T-helper 2 cell treated with Interferon-gamma antibody and Interleukin-4, amounts not matched to agents 5 μg/mL and 100 μg/mL, for 36 hours (primary cell): ENCODE results near the gene ROR2.

Experiments used
- DNase-seq: peaks from one replicate; pipeline ENCODE4 v3.0.0; 2021; ENCODE audit warnings: low spot score
- H3K27ac Mint-ChIP-seq: one replicate; pipeline ENCODE4 v1.8.0; 2021; ENCODE audit warnings: mild to moderate bottlenecking, mixed read lengths
- H3K27me3 Mint-ChIP-seq: one replicate; pipeline ENCODE4 v1.8.0; 2021; ENCODE audit warnings: low read depth, mixed read lengths
- H3K36me3 Mint-ChIP-seq: one replicate; pipeline ENCODE4 v1.8.0; 2021; ENCODE audit warnings: low read depth, mixed read lengths
- H3K4me1 Mint-ChIP-seq: one replicate; pipeline ENCODE4 v1.8.0; 2021; ENCODE audit warnings: low read depth, mixed read lengths
- H3K4me3 Mint-ChIP-seq: one replicate; pipeline ENCODE4 v1.8.0; 2022; ENCODE audit warnings: mild to moderate bottlenecking, moderate library complexity, mixed read lengths
- H3K9me3 Mint-ChIP-seq: one replicate; pipeline ENCODE4 v1.8.0; 2021; ENCODE audit warnings: mixed read lengths

Gene ROR2

GRCh38 chr9:91907484-91908292, 42.3 kb downstream of the ROR2 start:
- H3K9me3 Mint-ChIP-seq: no peaks in the 10 kb centered on the region
- peaks cover 20% of the 10 kb centered on the region for H3K4me1 Mint-ChIP-seq
- H3K36me3 Mint-ChIP-seq: no peaks in the 10 kb centered on the region
- DNase-seq: no peak
- H3K4me3 Mint-ChIP-seq: no peak overlapping the region
- peaks cover 19% of the 10 kb centered on the region for H3K27me3 Mint-ChIP-seq
- no peak overlapping the region for H3K27ac Mint-ChIP-seq

- no peaks in the 10 kb centered on the region for H3K9me3 Mint-ChIP-seq
- H3K36me3 Mint-ChIP-seq: no peaks in the 10 kb centered on the region
- H3K4me3 Mint-ChIP-seq: no peak overlapping the region
- H3K4me1 Mint-ChIP-seq: peaks cover 20% of the 10 kb centered on the region
- peak overlapping the region; percentile 64 for H3K27ac Mint-ChIP-seq
- H3K27me3 Mint-ChIP-seq: peaks cover 13% of the 10 kb centered on the region
- peak; percentile 54 for DNase-seq
Observed at GRCh38 chr9:91905991-91906469, 44.0 kb downstream of the ROR2 start.

GRCh38 chr9:91905237-91905650, 44.8 kb downstream of the ROR2 start:
- Mint-ChIP-seq H3K4me3 (no peak overlapping the region), H3K9me3 (no peaks in the 10 kb centered on the region), H3K4me1 (peaks cover 20% of the 10 kb centered on the region), H3K36me3 (no peaks in the 10 kb centered on the region), H3K27ac (no peak overlapping the region), H3K27me3 (peaks cover 10% of the 10 kb centered on the region)
- DNase-seq: no peak

GRCh38 chr9:91904588-91905236, 45.3 kb downstream of the ROR2 start:
- Mint-ChIP-seq H3K36me3 (no peaks in the 10 kb centered on the region), H3K4me1 (peaks cover 20% of the 10 kb centered on the region), H3K27me3 (peaks cover 8% of the 10 kb centered on the region), H3K9me3 (no peaks in the 10 kb centered on the region), H3K4me3 (no peak overlapping the region), H3K27ac (no peak overlapping the region)
- DNase-seq: no peak

- Mint-ChIP-seq H3K9me3 (no peaks in the 10 kb centered on the region), H3K27ac (no peak overlapping the region), H3K36me3 (no peaks in the 10 kb centered on the region), H3K27me3 (peaks cover 8% of the 10 kb centered on the region), H3K4me1 (peaks cover 18% of the 10 kb centered on the region), H3K4me3 (no peak overlapping the region)
- DNase-seq: no peak
Observed at GRCh38 chr9:91903126-91903911, 46.7 kb downstream of the ROR2 start.

GRCh38 chr9:91902475-91903125, 47.4 kb downstream of the ROR2 start:
- Mint-ChIP-seq H3K36me3 (no peaks in the 10 kb centered on the region), H3K9me3 (no peaks in the 10 kb centered on the region), H3K4me1 (peaks cover 13% of the 10 kb centered on the region), H3K27ac (no peak overlapping the region), H3K27me3 (peaks cover 8% of the 10 kb centered on the region), H3K4me3 (no peak overlapping the region)
- no peak for DNase-seq

- no peak for DNase-seq
- no peaks in the 10 kb centered on the region for H3K9me3 Mint-ChIP-seq
- no peaks in the 10 kb centered on the region for H3K36me3 Mint-ChIP-seq
- H3K27me3 Mint-ChIP-seq: peaks cover 22% of the 10 kb centered on the region
- H3K4me3 Mint-ChIP-seq: no peak overlapping the region
- H3K4me1 Mint-ChIP-seq: no peaks in the 10 kb centered on the region
- H3K27ac Mint-ChIP-seq: no peak overlapping the region
Observed at GRCh38 chr9:91900797-91901177, 49.2 kb downstream of the ROR2 start.

GRCh38 chr9:91900055-91900796, 49.8 kb downstream of the ROR2 start:
- no peak overlapping the region for H3K4me3 Mint-ChIP-seq
- H3K9me3 Mint-ChIP-seq: no peaks in the 10 kb centered on the region

GRCh38 chr9:91899594-91899993, 50.4 kb downstream of the ROR2 start:
- no peaks in the 10 kb centered on the region for H3K4me1 Mint-ChIP-seq
- no peak overlapping the region for H3K27ac Mint-ChIP-seq

More at GRCh38 chr9:91900055-91900796, 49.8 kb downstream of the ROR2 start:
- Mint-ChIP-seq H3K36me3 (no peaks in the 10 kb centered on the region), H3K27me3 (peaks cover 23% of the 10 kb centered on the region), H3K27ac (no peak overlapping the region), H3K4me1 (no peaks in the 10 kb centered on the region)
- DNase-seq: no peak

GRCh38 chr9:91899219-91899563, 50.8 kb downstream of the ROR2 start:
- no peak overlapping the region for H3K4me3 Mint-ChIP-seq
- H3K4me1 Mint-ChIP-seq: no peaks in the 10 kb centered on the region
- H3K36me3 Mint-ChIP-seq: no peaks in the 10 kb centered on the region

More at GRCh38 chr9:91899594-91899993, 50.4 kb downstream of the ROR2 start:
- no peak for DNase-seq
- peaks cover 28% of the 10 kb centered on the region for H3K27me3 Mint-ChIP-seq
- no peaks in the 10 kb centered on the region for H3K36me3 Mint-ChIP-seq
- no peaks in the 10 kb centered on the region for H3K9me3 Mint-ChIP-seq
- H3K4me3 Mint-ChIP-seq: no peak overlapping the region

GRCh38 chr9:91898451-91899218, 51.4 kb downstream of the ROR2 start:
- H3K27ac Mint-ChIP-seq: no peak overlapping the region
- no peaks in the 10 kb centered on the region for H3K36me3 Mint-ChIP-seq
- H3K4me1 Mint-ChIP-seq: no peaks in the 10 kb centered on the region
- H3K4me3 Mint-ChIP-seq: no peak overlapping the region
- H3K9me3 Mint-ChIP-seq: no peaks in the 10 kb centered on the region
- H3K27me3 Mint-ChIP-seq: peaks cover 30% of the 10 kb centered on the region
- no peak for DNase-seq

More at GRCh38 chr9:91899219-91899563, 50.8 kb downstream of the ROR2 start:
- no peaks in the 10 kb centered on the region for H3K9me3 Mint-ChIP-seq
- no peak overlapping the region for H3K27ac Mint-ChIP-seq
- H3K27me3 Mint-ChIP-seq: peaks cover 29% of the 10 kb centered on the region
- DNase-seq: no peak

GRCh38 chr9:91897201-91897600, 52.8 kb downstream of the ROR2 start:
- H3K9me3 Mint-ChIP-seq: no peaks in the 10 kb centered on the region
- no peak overlapping the region for H3K4me3 Mint-ChIP-seq
- no peaks in the 10 kb centered on the region for H3K4me1 Mint-ChIP-seq
- H3K36me3 Mint-ChIP-seq: no peaks in the 10 kb centered on the region
- no peak overlapping the region for H3K27ac Mint-ChIP-seq
- peaks cover 25% of the 10 kb centered on the region for H3K27me3 Mint-ChIP-seq
- no peak for DNase-seq
